ENCODE measurements around the gene FAM180B. TPM values are rescaled to one million over a fixed set of nuclear protein-coding genes. Genes with fewer than 3 reads are reported as not detected.

Gene FAM180B
- total and polyA plus RNA-seq, 10 of the 15 experiments (the other 5 are each of a cell fraction or from before 2014, with no cell fraction given): 0.04 to 0.34 TPM; not detected in 8

GRCh38 chr11:47552566-47553405, 33.7 kb upstream of the FAM180B start, which contains the start of gene CELF1 (continued):
- TF ChIP-seq RBBP5 (conservative IDR thresholded peaks at IDR 0.05): no peak
- TF ChIP-seq SMAD1 (IDR thresholded peaks at IDR 0.05; ENCODE audit: low read depth, partially characterized antibody): no peak
- peak; percentile 54; the same call in 1 of the 2 replicates for TF ChIP-seq POLR2AphosphoS5 (IDR thresholded peaks at IDR 0.05; ENCODE audit: low read length)
- no peak for TF ChIP-seq FOXM1 (IDR thresholded peaks at IDR 0.05; ENCODE audit: low read depth, low read length)
- no peak for TF ChIP-seq ZNF274 (IDR thresholded peaks at IDR 0.05; ENCODE audit: insufficient read depth, insufficient read length)
- TF ChIP-seq, protein P1, sequence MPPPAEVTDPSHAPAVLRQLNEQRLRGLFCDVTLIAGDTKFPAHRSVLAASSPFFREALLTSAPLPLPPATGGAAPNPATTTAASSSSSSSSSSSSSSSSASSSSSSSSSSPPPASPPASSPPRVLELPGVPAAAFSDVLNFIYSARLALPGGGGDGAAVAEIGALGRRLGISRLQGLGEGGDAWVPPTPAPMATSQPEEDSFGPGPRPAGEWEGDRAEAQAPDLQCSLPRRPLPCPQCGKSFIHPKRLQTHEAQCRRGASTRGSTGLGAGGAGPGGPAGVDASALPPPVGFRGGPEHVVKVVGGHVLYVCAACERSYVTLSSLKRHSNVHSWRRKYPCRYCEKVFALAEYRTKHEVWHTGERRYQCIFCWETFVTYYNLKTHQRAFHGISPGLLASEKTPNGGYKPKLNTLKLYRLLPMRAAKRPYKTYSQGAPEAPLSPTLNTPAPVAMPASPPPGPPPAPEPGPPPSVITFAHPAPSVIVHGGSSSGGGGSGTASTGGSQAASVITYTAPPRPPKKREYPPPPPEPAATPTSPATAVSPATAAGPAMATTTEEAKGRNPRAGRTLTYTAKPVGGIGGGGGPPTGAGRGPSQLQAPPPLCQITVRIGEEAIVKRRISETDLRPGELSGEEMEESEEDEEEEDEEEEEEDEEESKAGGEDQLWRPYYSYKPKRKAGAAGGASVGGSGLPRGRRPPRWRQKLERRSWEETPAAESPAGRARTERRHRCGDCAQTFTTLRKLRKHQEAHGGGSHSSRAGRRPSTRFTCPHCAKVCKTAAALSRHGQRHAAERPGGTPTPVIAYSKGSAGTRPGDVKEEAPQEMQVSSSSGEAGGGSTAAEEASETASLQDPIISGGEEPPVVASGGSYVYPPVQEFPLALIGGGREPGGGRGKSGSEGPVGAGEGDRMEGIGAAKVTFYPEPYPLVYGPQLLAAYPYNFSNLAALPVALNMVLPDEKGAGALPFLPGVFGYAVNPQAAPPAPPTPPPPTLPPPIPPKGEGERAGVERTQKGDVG (CRISPR knock-in tag; IDR thresholded peaks at IDR 0.05): no peak
- peak; percentile 58; the same call in 1 of the 2 replicates for TF ChIP-seq HCFC1 (IDR thresholded peaks at IDR 0.05; ENCODE audit: low read length)
- TF ChIP-seq PAX8 (IDR thresholded peaks at IDR 0.05): no peak
- TF ChIP-seq ETV6 (conservative IDR thresholded peaks at IDR 0.05 in 1 of 2, IDR thresholded peaks at IDR 0.05 in 1 of 2; ENCODE audit: borderline replicate concordance in 1 of 2, low read depth in 1 of 2): no peak
- peak; percentile 56; the same call in 1 of the 2 replicates for TF ChIP-seq PAX5 (IDR thresholded peaks at IDR 0.05; ENCODE audit: borderline replicate concordance, low read depth, low read length)
- TF ChIP-seq EP300 (IDR thresholded peaks at IDR 0.05; ENCODE audit: borderline replicate concordance in 1 of 2, control insufficient read depth in 1 of 2, low read depth in 2 of 2, low read length in 2 of 2): no peak
- TF ChIP-seq RAD21 (IDR thresholded peaks at IDR 0.05; ENCODE audit: insufficient read depth, low read depth, low read length): peak; percentile 23; the same call in 1 of the 2 replicates
- TF ChIP-seq TAF1 (IDR thresholded peaks at IDR 0.05; ENCODE audit: borderline replicate concordance, low read depth, low read length): peak; percentile 46; the same call in 1 of the 2 replicates
- TF ChIP-seq, protein P2, sequence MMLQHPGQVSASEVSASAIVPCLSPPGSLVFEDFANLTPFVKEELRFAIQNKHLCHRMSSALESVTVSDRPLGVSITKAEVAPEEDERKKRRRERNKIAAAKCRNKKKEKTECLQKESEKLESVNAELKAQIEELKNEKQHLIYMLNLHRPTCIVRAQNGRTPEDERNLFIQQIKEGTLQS (IDR thresholded peaks at IDR 0.05; ENCODE audit: borderline replicate concordance, extremely low read depth, low read depth, low read length): no peak
- no peak for TF ChIP-seq NFYA (IDR thresholded peaks at IDR 0.05; ENCODE audit: borderline replicate concordance, low read depth, low read length)
- peak; percentile 23 for TF ChIP-seq NKRF (conservative IDR thresholded peaks at IDR 0.05)
- TF ChIP-seq SRF (IDR thresholded peaks at IDR 0.05; ENCODE audit: low read depth in 2 of 2, low read length in 2 of 2): peak; percentile 43 to 72; a peak in 3 of 4 replicates
- TF ChIP-seq CHD1 (IDR thresholded peaks at IDR 0.05; ENCODE audit: low read depth, low read length): no peak
- peak; percentile 98 for TF ChIP-seq YY1 (IDR thresholded peaks at IDR 0.05; ENCODE audit: low read depth, low read length)
- TF ChIP-seq TCF12 (IDR thresholded peaks at IDR 0.05; ENCODE audit: low read depth, low read length): 0 out of 2 replicates have a peak, but pooled peaks have one; percentile 35
- no peak for TF ChIP-seq ZNF622 (IDR thresholded peaks at IDR 0.05)
- TF ChIP-seq IKZF1 (conservative IDR thresholded peaks at IDR 0.05): peak; percentile 78
- peak in 1 of 2 experiments; percentile 52; a peak in 2 of 4 replicates for TF ChIP-seq BHLHE40 (IDR thresholded peaks at IDR 0.05; ENCODE audit: borderline replicate concordance in 1 of 2, low read depth in 2 of 2, low read length in 1 of 2)
- TF ChIP-seq CBFB (IDR thresholded peaks at IDR 0.05; ENCODE audit: low read depth): no peak
- no peak for TF ChIP-seq STAT1 (conservative IDR thresholded peaks at IDR 0.05)

Measured in GM12878 (cell line).